ENCODE measurements around the gene C1QTNF2. TPM values are rescaled to one million over a fixed set of nuclear protein-coding genes. Genes with fewer than 3 reads are reported as not detected.
A peak's percentile ranks its signal among the peaks of the same experiment; 100 is the strongest.

The C1QTNF2 gene
- total and polyA plus RNA-seq, 2 of the 13 experiments (the other 11 are each of a cell fraction or from before 2014, with no cell fraction given): not detected

GRCh38 chr5:160312134-160312959, 58.1 kb downstream of the C1QTNF2 start, which contains the start of gene CCNJL (continued):
- TF ChIP-seq HDAC2 (CRISPR knock-in tag; IDR thresholded peaks at IDR 0.05): 0 out of 2 replicates have a peak, but pooled peaks have one; percentile 9
- peak; percentile 49; the same call in 1 of the 2 replicates for TF ChIP-seq ZNF263 (CRISPR knock-in tag; IDR thresholded peaks at IDR 0.05)
- TF ChIP-seq POLR2G (IDR thresholded peaks at IDR 0.05; ENCODE audit: low read depth, low read length): peak; percentile 81
- no peak for TF ChIP-seq CEBPG (CRISPR knock-in tag; IDR thresholded peaks at IDR 0.05)
- peak; percentile 70; the same call in 1 of the 2 replicates for TF ChIP-seq MAZ (IDR thresholded peaks at IDR 0.05; ENCODE audit: borderline replicate concordance, low read depth, low read length)
- TF ChIP-seq MAZ (CRISPR knock-in tag; IDR thresholded peaks at IDR 0.05; ENCODE audit: low read depth): peak; percentile 67; the same call in 1 of the 2 replicates
- peak; percentile 50 for TF ChIP-seq GABPB1 (CRISPR knock-in tag; IDR thresholded peaks at IDR 0.05)
- no peak for TF ChIP-seq ZNF580 (CRISPR knock-in tag; IDR thresholded peaks at IDR 0.05; ENCODE audit: borderline replicate concordance, low read depth)
- peak; percentile 41 for TF ChIP-seq PHF8 (CRISPR knock-in tag; IDR thresholded peaks at IDR 0.05)
- TF ChIP-seq STAG1 (CRISPR knock-in tag; IDR thresholded peaks at IDR 0.05): no peak
- peak; percentile 58 for TF ChIP-seq SRSF1 (optimal IDR thresholded peaks at IDR 0.05; ENCODE audit: low read depth, low read length)
- no peak for TF ChIP-seq ZNF350 (CRISPR knock-in tag; IDR thresholded peaks at IDR 0.05; ENCODE audit: borderline replicate concordance, low read depth)
- 0 out of 2 replicates have a peak, but pooled peaks have one; percentile 47 for TF ChIP-seq ATF7-NPFF (CRISPR knock-in tag; IDR thresholded peaks at IDR 0.05; ENCODE audit: low read depth)
- peak; percentile 46; the same call in 1 of the 2 replicates for TF ChIP-seq FOXC1 (CRISPR knock-in tag; IDR thresholded peaks at IDR 0.05; ENCODE audit: borderline replicate concordance)
- 0 out of 2 replicates have a peak, but pooled peaks have one; percentile 13 for TF ChIP-seq FOXK1 (CRISPR knock-in tag; IDR thresholded peaks at IDR 0.05; ENCODE audit: borderline replicate concordance, low read depth)
- TF ChIP-seq ZNF749 (CRISPR knock-in tag; IDR thresholded peaks at IDR 0.05; ENCODE audit: borderline replicate concordance): 0 out of 2 replicates have a peak, but pooled peaks have one; percentile 62
- TF ChIP-seq IKZF5 (CRISPR knock-in tag; IDR thresholded peaks at IDR 0.05): 0 out of 2 replicates have a peak, but pooled peaks have one; percentile 23
- peak; percentile 74 for TF ChIP-seq ZNF687 (CRISPR knock-in tag; IDR thresholded peaks at IDR 0.05)
- peak; percentile 30; the same call in 1 of the 2 replicates for TF ChIP-seq ZNF691 (CRISPR knock-in tag; IDR thresholded peaks at IDR 0.05; ENCODE audit: borderline replicate concordance, low read depth)
- peak; percentile 46 for TF ChIP-seq AGO1 (IDR thresholded peaks at IDR 0.05; ENCODE audit: low read depth, low read length, poor library complexity, severe bottlenecking)
- peak; percentile 42 for TF ChIP-seq SP4 (CRISPR knock-in tag; IDR thresholded peaks at IDR 0.05)
- 0 out of 2 replicates have a peak, but pooled peaks have one; percentile 38 for TF ChIP-seq ZBTB38 (CRISPR knock-in tag; IDR thresholded peaks at IDR 0.05)
- TF ChIP-seq ZNF329 (CRISPR knock-in tag; IDR thresholded peaks at IDR 0.05; ENCODE audit: low read depth): 0 out of 2 replicates have a peak, but pooled peaks have one; percentile 26
